ENCODE results near the gene KRT75.

- TF ChIP-seq EZH2 (IDR thresholded peaks at IDR 0.05; ENCODE audit: insufficient read depth, poor library complexity, severe bottlenecking) (no peak), EZH2phosphoT487 (IDR thresholded peaks at IDR 0.05; ENCODE audit: insufficient read depth, low read depth) (no peak)
These were observed 20.3 kb downstream of the KRT75 start for GRCh38 chr12:52413782-52414345.

Data from GM23248 (cell line).